ENCODE data around the gene MAP10. TPM values are rescaled to one million over a fixed set of nuclear protein-coding genes. Genes with fewer than 3 reads are reported as not detected.

Gene MAP10
- total RNA-seq, 2 experiments from 2014 or later = 1.9 to 2.2 TPM

Other genes starting within 250 kb of the MAP10 start
- gene SIPA1L2, start 175.3 kb upstream of the MAP10 start, total RNA-seq = 1 to 10 TPM; 1.6 to 1.7 TPM
- 10 to 100 TPM; 32.4 to 32.9 TPM for gene NTPCR, start 145.2 kb downstream of the MAP10 start, total RNA-seq